Stimulated activated CD4-positive, alpha-beta T cell treated with anti-CD3 and anti-CD28 coated beads, Interleukin-15, amount 100 ng/mL, for 1 hour (primary cell): ENCODE results near the gene FXYD6.

ENCODE experiments used
- DNase-seq, 2 donors: peaks; one replicate each; pipeline ENCODE4 v3.0.0-alpha.2; 2020; ENCODE audit warnings: low read depth in 1 of 2, low spot score in 1 of 2

FXYD6 gene

DNA sequence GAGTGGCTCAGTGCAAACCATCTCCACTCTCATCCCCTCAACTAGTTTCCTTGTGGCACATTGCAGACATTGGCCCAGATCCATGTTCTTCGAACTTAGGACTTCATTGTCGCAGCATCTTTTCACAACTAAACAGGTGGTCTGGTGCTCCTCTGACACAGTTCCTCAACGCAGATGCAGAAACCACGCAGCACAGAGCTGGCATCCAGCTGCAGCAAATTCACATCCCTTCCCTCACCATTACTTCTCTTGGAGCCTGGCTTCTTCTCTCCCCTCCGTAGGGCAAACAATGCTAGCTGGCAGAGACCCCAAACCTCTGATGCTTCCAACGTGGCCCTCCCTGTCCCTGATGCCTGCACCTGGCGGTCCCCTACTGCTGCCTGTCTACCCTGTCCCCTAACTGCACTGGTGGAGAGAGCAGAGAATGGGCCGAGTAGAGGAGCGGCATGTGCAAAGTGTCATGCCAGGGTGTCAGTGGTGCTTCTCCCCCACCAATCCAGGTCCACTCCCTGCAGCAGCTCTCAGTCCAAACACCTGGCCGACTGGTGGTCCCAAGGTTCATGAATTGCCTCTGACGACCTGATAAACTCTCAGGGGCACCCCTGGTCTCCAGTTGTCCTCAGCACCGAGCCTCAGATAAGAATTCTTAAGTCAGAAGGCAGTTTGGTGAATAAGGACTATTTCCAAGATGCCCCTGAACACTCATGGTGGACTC lies 34.6 kb upstream of the FXYD6 start:
- no peak for DNase-seq

- no peak for DNase-seq
These were observed 34.1 kb upstream of the FXYD6 start for GRCh38 chr11:117910525-117910924.

- DNase-seq, result no peak
These were observed 33.3 kb upstream of the FXYD6 start for GRCh38 chr11:117909611-117910382.

DNA sequence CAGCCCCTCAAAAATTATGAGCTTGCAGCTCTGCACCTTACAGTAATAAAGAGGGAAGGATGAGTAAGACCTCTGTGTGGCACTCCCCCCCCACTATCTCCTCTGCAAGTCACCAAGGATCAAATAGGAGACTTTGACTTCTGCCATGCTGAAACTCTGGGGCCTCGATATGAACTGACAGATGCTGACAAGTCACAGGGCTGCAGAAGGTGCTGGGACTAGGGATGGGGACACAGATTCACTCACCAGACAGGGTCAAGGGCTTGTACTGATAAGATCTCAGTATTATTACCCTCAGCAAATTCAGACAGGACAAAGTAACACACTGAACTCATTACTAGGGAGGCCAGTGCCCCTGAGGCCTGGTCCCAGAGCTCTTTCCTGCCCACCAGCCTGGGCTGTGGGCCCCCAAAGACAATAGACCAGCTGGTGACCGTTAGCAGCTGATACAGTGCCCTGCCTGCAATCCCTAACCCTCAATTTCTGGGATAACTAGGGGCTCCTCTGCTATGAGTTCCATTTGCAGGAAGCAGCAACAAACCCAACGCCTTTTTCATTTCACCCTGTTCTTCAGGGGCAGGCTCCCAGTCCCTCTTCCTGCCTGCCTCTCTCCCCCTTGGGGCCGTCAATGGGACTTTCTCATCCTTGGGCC lies 32.6 kb upstream of the FXYD6 start:
- DNase-seq, result no peak

- DNase-seq, result no peak
These were observed 31.8 kb upstream of the FXYD6 start for GRCh38 chr11:117908109-117908895.

GRCh38 chr11:117907276-117908108 lies 31.0 kb upstream of the FXYD6 start:
- DNase-seq, result peak in 1 of 2 donors; percentile 50

GRCh38 chr11:117906710-117907109 lies 30.3 kb upstream of the FXYD6 start:
- DNase-seq, result no peak

- DNase-seq, result no peak
These were observed 29.7 kb upstream of the FXYD6 start for GRCh38 chr11:117906126-117906525.

- no peak for DNase-seq
These were observed 29.1 kb upstream of the FXYD6 start for GRCh38 chr11:117905524-117905923.

DNA sequence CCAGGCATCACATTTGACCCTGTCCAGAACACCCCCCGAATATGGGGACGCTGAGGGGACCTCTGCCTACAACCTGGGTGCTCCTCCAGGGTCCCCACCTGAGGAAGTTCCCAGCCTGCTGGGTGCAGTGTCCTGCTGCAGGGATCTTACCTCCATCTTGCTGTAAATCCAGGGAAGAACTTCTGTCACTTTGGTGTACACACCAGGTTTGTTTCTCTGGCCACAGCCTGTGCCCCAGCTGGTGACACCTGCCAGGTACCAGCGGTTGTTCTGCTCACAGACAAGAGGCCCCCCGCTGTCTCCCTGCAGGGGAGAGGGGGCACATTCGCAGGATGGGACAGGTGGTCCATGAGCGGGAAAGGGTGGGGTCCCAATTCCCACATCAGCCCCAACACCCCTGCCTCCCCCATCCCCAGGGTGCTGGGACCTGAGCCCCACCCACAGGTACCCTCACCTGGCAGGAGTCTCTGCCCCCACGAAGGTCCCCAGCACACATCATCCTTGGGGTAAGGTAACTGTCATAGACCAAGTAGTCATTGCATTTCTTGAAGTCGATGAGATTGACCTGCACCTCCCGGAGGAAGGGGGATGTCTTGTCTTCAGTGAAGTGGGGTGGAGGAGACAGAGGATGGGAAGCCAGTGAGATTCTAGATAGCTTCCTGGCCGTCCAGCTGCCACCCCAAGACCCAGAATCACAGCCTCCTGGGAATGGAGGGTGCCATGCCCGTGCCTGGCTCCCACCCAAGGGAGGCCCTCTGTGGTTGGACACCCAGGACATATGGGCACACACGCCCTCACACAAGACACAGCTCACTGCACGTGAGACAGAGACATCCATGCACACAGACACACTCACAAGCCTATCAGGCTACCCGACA lies 27.3 kb upstream of the FXYD6 start:
- DNase-seq, result no peak

DNA sequence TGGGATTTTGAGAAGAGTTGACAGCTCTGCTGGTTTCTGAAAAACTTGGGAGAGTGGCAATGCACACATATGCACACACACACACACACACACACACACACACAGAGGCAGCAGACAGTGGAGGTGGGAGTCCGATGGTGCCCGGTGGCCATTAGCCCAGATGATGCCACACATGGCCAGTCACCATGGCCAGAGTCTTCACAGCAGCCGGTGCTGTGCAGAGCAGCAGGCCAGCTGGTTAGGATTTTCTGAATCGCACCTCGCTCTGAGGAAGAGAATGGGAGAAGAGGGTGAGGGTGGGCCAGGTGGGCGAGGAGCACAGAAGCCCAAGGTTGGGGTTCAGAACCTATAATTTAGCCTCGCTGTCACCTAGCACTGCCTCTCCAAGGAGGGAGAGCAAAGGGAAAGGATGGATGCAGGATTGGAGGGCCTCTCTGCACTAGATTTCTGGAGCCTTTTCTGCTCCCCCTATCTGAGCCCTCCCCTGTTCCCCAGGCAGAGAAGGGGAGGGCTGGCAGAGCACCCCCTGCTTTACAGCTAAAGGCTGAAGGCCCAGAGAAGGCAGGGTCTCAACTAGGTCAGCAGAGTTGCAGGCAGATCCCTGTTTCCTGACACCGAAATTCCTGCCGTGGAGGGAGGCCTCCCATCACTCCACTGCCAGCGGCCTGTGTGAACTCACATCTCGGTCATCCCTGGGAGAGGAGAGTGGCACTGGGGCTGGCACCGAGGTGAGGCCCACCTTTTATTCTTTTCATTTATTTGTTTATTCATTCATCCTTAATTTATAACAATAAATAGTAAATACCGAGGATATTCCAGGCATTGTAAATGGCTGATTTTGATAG lies 25.8 kb upstream of the FXYD6 start:
- no peak for DNase-seq

DNA sequence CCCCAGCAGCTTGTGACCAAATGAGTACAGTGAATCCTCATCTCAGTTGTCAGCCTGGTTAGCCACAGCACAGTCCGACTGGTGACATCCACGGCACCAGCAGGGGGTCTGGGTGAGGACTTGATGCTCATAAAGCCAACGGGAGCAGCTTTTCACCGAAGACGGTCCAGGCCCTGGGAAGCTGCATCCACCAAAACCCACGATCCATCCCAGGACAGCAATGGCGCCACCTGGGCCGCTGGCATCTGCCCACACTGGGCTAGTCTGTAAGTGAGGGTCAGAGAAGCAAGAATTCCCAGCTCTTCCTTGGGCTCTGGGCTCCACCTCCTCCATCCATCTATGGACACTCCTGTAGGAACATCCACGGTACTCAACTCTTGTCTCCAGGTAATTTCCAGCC lies 25.1 kb upstream of the FXYD6 start:
- no peak for DNase-seq

- DNase-seq, result no peak
These were observed 24.4 kb upstream of the FXYD6 start for GRCh38 chr11:117900720-117901440.

GRCh38 chr11:117900121-117900648 lies 23.7 kb upstream of the FXYD6 start:
- DNase-seq, result no peak

GRCh38 chr11:117898059-117898458 lies 21.6 kb upstream of the FXYD6 start:
- DNase-seq, result no peak

- no peak for DNase-seq
These were observed 16.2 kb upstream of the FXYD6 start for GRCh38 chr11:117892651-117893050.

- no peak for DNase-seq
These were observed 14.9 kb upstream of the FXYD6 start for GRCh38 chr11:117891362-117891761.

GRCh38 chr11:117888139-117888566 lies 11.7 kb upstream of the FXYD6 start:
- DNase-seq, result no peak
